Activated naive CD8-positive, alpha-beta T cell treated with anti-CD3 and anti-CD28 coated beads, Interleukin-2, amount 50 U/mL, for 16 hours (primary cell): ENCODE data around the gene LRRC43.
A peak's percentile ranks its signal among the peaks of the same experiment; 100 is the strongest.
"Not testable (repeated sequence)": the region's sequence is repeated elsewhere in the genome, so short reads cannot be mapped to it uniquely, and the experiment has no call there.

Experiments
- DNase-seq: peaks from one replicate; pipeline ENCODE4 v3.0.0-alpha.2; 2020; ENCODE audit warnings: low read depth, low spot score

Gene LRRC43

GRCh38 chr12:122158700-122159285 is 24.1 kb upstream of the LRRC43 start:
- no peak for DNase-seq

GRCh38 chr12:122159882-122160281 is 23.0 kb upstream of the LRRC43 start:
- no peak for DNase-seq

GRCh38 chr12:122160761-122161160 is 22.2 kb upstream of the LRRC43 start:
- no peak for DNase-seq

- no peak for DNase-seq
Measured at GRCh38 chr12:122161682-122162081, 21.2 kb upstream of the LRRC43 start.

- no peak for DNase-seq
Measured at GRCh38 chr12:122162976-122163375, 19.9 kb upstream of the LRRC43 start.

- no peak for DNase-seq
Measured at GRCh38 chr12:122166422-122167349, 16.2 kb upstream of the LRRC43 start.

GRCh38 chr12:122167356-122167925 is 15.5 kb upstream of the LRRC43 start:
- no peak for DNase-seq

- DNase-seq: no peak
Measured at GRCh38 chr12:122168492-122168891, 14.4 kb upstream of the LRRC43 start.

- no peak for DNase-seq
Measured at GRCh38 chr12:122171399-122171798, 11.5 kb upstream of the LRRC43 start.

GRCh38 chr12:122172262-122172939 is 10.5 kb upstream of the LRRC43 start:
- DNase-seq: no peak

- DNase-seq: no peak
Measured at GRCh38 chr12:122174155-122174845, 8.6 kb upstream of the LRRC43 start, which contains the start of gene IL31. Gene IL31, minus strand, starts transcription at chr12:122174221. Its CDS starts 49 bp downstream, at chr12:122174172.

GRCh38 chr12:122176473-122176872 is 6.5 kb upstream of the LRRC43 start:
- DNase-seq: not testable (repeated sequence)

- no peak for DNase-seq
Measured at GRCh38 chr12:122183588-122183940, 641 bp downstream of the LRRC43 start.

- no peak for DNase-seq
Measured at GRCh38 chr12:122184517-122184916, 1.6 kb downstream of the LRRC43 start.

GRCh38 chr12:122185079-122185478 is 2.2 kb downstream of the LRRC43 start:
- no peak for DNase-seq

- DNase-seq: no peak
Measured at GRCh38 chr12:122185494-122186082, 2.7 kb downstream of the LRRC43 start.

- no peak for DNase-seq
Measured at GRCh38 chr12:122187466-122187865, 4.5 kb downstream of the LRRC43 start.

- no peak for DNase-seq
Measured at GRCh38 chr12:122189626-122190475, 6.9 kb downstream of the LRRC43 start.

GRCh38 chr12:122190842-122191668 is 8.1 kb downstream of the LRRC43 start:
- peak; percentile 30 for DNase-seq
